GM18868 (cell line): ENCODE data around the gene RPS26.
"Not testable (repeated sequence)": the region's sequence is repeated elsewhere in the genome, so short reads cannot be mapped to it uniquely, and the experiment has no call there.

ENCODE experiments used
- ATAC-seq: cut with Tn5 transposase; IDR thresholded peaks from one replicate; pipeline ENCODE4 v1.9.1; 2021; ENCODE audit warnings: mild to moderate bottlenecking, moderate library complexity; ENCODE audit not compliant: unreplicated experiment

The RPS26 gene

GRCh38 chr12:56074396-56074795, 32.7 kb downstream of the RPS26 start:
- ATAC-seq: no peak

GRCh38 chr12:56077966-56078365, 36.2 kb downstream of the RPS26 start:
- ATAC-seq: not testable (repeated sequence)

- ATAC-seq: no peak
These were observed 36.7 kb downstream of the RPS26 start for GRCh38 chr12:56078427-56078826.

GRCh38 chr12:56078931-56079722, 37.4 kb downstream of the RPS26 start:
- peak; percentile 70 for ATAC-seq

- ATAC-seq: no peak
These were observed 38.2 kb downstream of the RPS26 start, which contains the start of gene ERBB3 for GRCh38 chr12:56079723-56080555. Gene ERBB3 (plus strand): TSS chr12:56080165. CDS start chr12:56080301, 136 bp downstream.

- ATAC-seq: no peak
These were observed 38.9 kb downstream of the RPS26 start for GRCh38 chr12:56080556-56081138.

- ATAC-seq: no peak
These were observed 40.0 kb downstream of the RPS26 start for GRCh38 chr12:56081393-56082347.

- ATAC-seq: no peak
These were observed 40.7 kb downstream of the RPS26 start for GRCh38 chr12:56082382-56082781.

GRCh38 chr12:56082967-56083366, 41.2 kb downstream of the RPS26 start:
- ATAC-seq: no peak

GRCh38 chr12:56084958-56085543, 43.3 kb downstream of the RPS26 start:
- no peak for ATAC-seq

- no peak for ATAC-seq
These were observed 44.4 kb downstream of the RPS26 start for GRCh38 chr12:56086096-56086495.

- ATAC-seq: no peak
These were observed 44.9 kb downstream of the RPS26 start for GRCh38 chr12:56086608-56087007.

GRCh38 chr12:56087220-56087619, 45.5 kb downstream of the RPS26 start:
- no peak for ATAC-seq
